Mesenchymal stem cell (in vitro differentiated cells and primary cell): Measurements from ENCODE around the gene WBP1L.

Experiments used
- DNase-seq: peaks from one replicate; pipeline ENCODE4 v3.0.0-alpha.2; 2013
- H2AFZ ChIP-seq: one replicate; pipeline ENCODE4 v1.6.1; 2013; ENCODE audit warnings: low read depth, mild to moderate bottlenecking, control low read depth, inconsistent platforms, low read length, moderate library complexity
- H2AK5ac ChIP-seq: 2 replicates; pipeline ENCODE4 v1.6.1; 2013; ENCODE audit warnings: low read length, moderate library complexity, mild to moderate bottlenecking, inconsistent platforms; ENCODE audit not compliant: severe bottlenecking
- H2BK120ac ChIP-seq: one replicate; pipeline ENCODE4 v1.6.1; 2013; ENCODE audit warnings: low read depth, mild to moderate bottlenecking, inconsistent platforms, low read length, moderate library complexity
- H2BK12ac ChIP-seq, 2 experiments: one replicate each; pipeline ENCODE4 v1.6.1; 2013; ENCODE audit warnings: inconsistent platforms in 2 of 2, low read length in 2 of 2, mild to moderate bottlenecking in 2 of 2, moderate library complexity in 2 of 2, control low read depth in 1 of 2
- H2BK15ac ChIP-seq: one replicate; pipeline ENCODE4 v1.6.1; 2013; ENCODE audit warnings: mild to moderate bottlenecking, low read depth, inconsistent platforms; ENCODE audit not compliant: poor library complexity, severe bottlenecking
- H2BK5ac ChIP-seq: 2 replicates; pipeline ENCODE4 v1.6.1; 2013; ENCODE audit warnings: low read depth, mild to moderate bottlenecking, low read length, control low read depth, inconsistent platforms; ENCODE audit not compliant: poor library complexity, severe bottlenecking
- H3K14ac ChIP-seq, 2 experiments: one replicate each; pipeline ENCODE4 v1.6.1; 2013; ENCODE audit warnings: inconsistent platforms in 2 of 2, low read length in 2 of 2, control low read depth in 1 of 2, mild to moderate bottlenecking in 1 of 2, moderate library complexity in 1 of 2
- H3K18ac ChIP-seq, 2 experiments: one replicate each; pipeline ENCODE4 v1.6.1; 2013; ENCODE audit warnings: inconsistent platforms in 2 of 2, low read length in 2 of 2, control low read depth in 1 of 2, low read depth in 1 of 2, mild to moderate bottlenecking in 1 of 2
- H3K23ac ChIP-seq, 2 experiments: one replicate each; pipeline ENCODE4 v1.6.1; 2013; ENCODE audit warnings: inconsistent platforms in 2 of 2, low read length in 2 of 2, mild to moderate bottlenecking in 2 of 2, moderate library complexity in 2 of 2, control low read depth in 1 of 2
- H3K27ac ChIP-seq: 2 replicates; pipeline ENCODE4 v1.5.1; 2013; ENCODE audit warnings: mild to moderate bottlenecking, moderate library complexity, low read length, control low read depth, inconsistent platforms; ENCODE audit not compliant: poor library complexity, severe bottlenecking
- H3K27me3 ChIP-seq, 2 experiments: 2 replicates each; pipeline versions ENCODE4 v1.6.1 to v1.7.0; 2013; ENCODE audit warnings: low read length in 2 of 2, mild to moderate bottlenecking in 2 of 2, moderate library complexity in 2 of 2, control low read depth in 1 of 2, inconsistent platforms in 1 of 2; ENCODE audit not compliant: control insufficient read depth in 1 of 2, insufficient read depth in 1 of 2
- H3K36me3 ChIP-seq, 2 experiments: 2 replicates each; pipeline versions ENCODE4 v1.6.1 to v1.7.0; 2013; ENCODE audit warnings: low read length in 2 of 2, control low read depth in 1 of 2, inconsistent platforms in 1 of 2, low read depth in 1 of 2, mild to moderate bottlenecking in 1 of 2; ENCODE audit not compliant: insufficient read depth in 2 of 2, control insufficient read depth in 1 of 2
- H3K4ac ChIP-seq, 2 experiments: one replicate each; pipeline ENCODE4 v1.6.1; 2013; ENCODE audit warnings: inconsistent platforms in 2 of 2, low read length in 2 of 2, mild to moderate bottlenecking in 2 of 2, moderate library complexity in 2 of 2, control low read depth in 1 of 2, low read depth in 1 of 2
- H3K4me1 ChIP-seq: 2 replicates; pipeline ENCODE4 v1.6.1; 2013; ENCODE audit warnings: low read depth, low read length, control low read depth; ENCODE audit not compliant: control insufficient read depth, insufficient read depth
- H3K4me2 ChIP-seq: 2 replicates; pipeline ENCODE4 v1.6.1; 2013; ENCODE audit warnings: low read length, mild to moderate bottlenecking, inconsistent platforms; ENCODE audit not compliant: poor library complexity, severe bottlenecking
- H3K4me3 ChIP-seq, 2 experiments: 2 replicates each; pipeline versions ENCODE4 v1.5.1 to v1.7.0; 2013; ENCODE audit warnings: low read length in 2 of 2, mild to moderate bottlenecking in 2 of 2, control low read depth in 1 of 2, low read depth in 1 of 2; ENCODE audit not compliant: insufficient read depth in 1 of 2
- H3K79me1 ChIP-seq: replicated peaks from 2 replicates; pipeline ENCODE4 v1.6.1; 2013; ENCODE audit warnings: mild to moderate bottlenecking, control low read depth, low read length, inconsistent platforms; ENCODE audit not compliant: poor library complexity, severe bottlenecking
- H3K9ac ChIP-seq: 2 replicates; pipeline ENCODE4 v1.7.0; 2013; ENCODE audit warnings: mild to moderate bottlenecking, low read length, moderate library complexity
- H3K9me3 ChIP-seq: 2 replicates; pipeline ENCODE4 v1.7.0; 2013; ENCODE audit warnings: mild to moderate bottlenecking, low read length; ENCODE audit not compliant: control insufficient read depth
- H4K8ac ChIP-seq: one replicate; pipeline ENCODE4 v1.6.1; 2013; ENCODE audit warnings: inconsistent platforms, mild to moderate bottlenecking, low read length, moderate library complexity
- H4K91ac ChIP-seq: one replicate; pipeline ENCODE4 v1.6.1; 2013; ENCODE audit warnings: mild to moderate bottlenecking, low read length, inconsistent platforms
- WGBS: methylation state at CpG from one replicate; pipeline ENCODE4 v1.1.7; 2013; ENCODE audit warnings: mixed read lengths; 5-methylcytosine and 5-hydroxymethylcytosine counted together

The WBP1L gene

GRCh38 chr10:102752266-102752930, 8.7 kb downstream of the WBP1L start:
- Histone ChIP-seq H2BK12ac (peak overlapping the region in 1 of 2 experiments; percentile 18), H3K27me3 (no peaks in the 10 kb centered on the region), H3K9me3 (no peaks in the 10 kb centered on the region), H3K23ac (no peak overlapping the region), H3K4me1 (peaks cover 8% of the 10 kb centered on the region), H3K4ac (no peak overlapping the region), H3K4me3 (peak overlapping the region in 1 of 2 experiments; percentile 60), H3K9ac (peak overlapping the region; percentile 81), H3K18ac (peak overlapping the region in 1 of 2 experiments; percentile 75), H4K91ac (no peak overlapping the region), H3K14ac (no peak overlapping the region), H3K27ac (no peak overlapping the region), H3K79me1 (peaks cover 15% of the 10 kb centered on the region), H3K4me2 (no peak overlapping the region), H3K36me3 (peaks cover 2 to 7% of the 10 kb centered on the region in 2 experiments), H4K8ac (no peak overlapping the region), H2BK120ac (no peak overlapping the region), H2BK15ac (no peak overlapping the region), H2AFZ (no peak overlapping the region), H2AK5ac (no peak overlapping the region), H2BK5ac (no peak overlapping the region)
- WGBS = 92% methylated on average over 6 of the region's 9 CpGs
- peak; percentile 87 for DNase-seq

- H2AK5ac ChIP-seq = peak overlapping the region; percentile 78
- peak overlapping the region; percentile 66 for H4K8ac ChIP-seq
- 78% methylated on average over 3 of the region's 4 CpGs for WGBS
- peak overlapping the region in 1 of 2 experiments; percentile 89 for H3K14ac ChIP-seq
- H3K36me3 ChIP-seq = peaks cover 2 to 5% of the 10 kb centered on the region in 2 experiments
- H2BK12ac ChIP-seq = peak overlapping the region; percentile 53 to 70
- peak overlapping the region; percentile 81 for H3K9ac ChIP-seq
- H3K4me1 ChIP-seq = peaks cover 8% of the 10 kb centered on the region
- peak overlapping the region in 1 of 2 experiments; percentile 60 for H3K4me3 ChIP-seq
- no peak overlapping the region for H2BK120ac ChIP-seq
- peak overlapping the region; percentile 22 to 80 for H3K4ac ChIP-seq
- peak overlapping the region; percentile 64 for H4K91ac ChIP-seq
- no peak overlapping the region for H3K23ac ChIP-seq
- peak overlapping the region; percentile 46 for H3K27ac ChIP-seq
- peak overlapping the region; percentile 44 for H2BK15ac ChIP-seq
- peak overlapping the region; percentile 33 for H3K4me2 ChIP-seq
- no peaks in the 10 kb centered on the region for H3K27me3 ChIP-seq
- peak; percentile 91 for DNase-seq
- no peak overlapping the region for H2BK5ac ChIP-seq
- peaks cover 14% of the 10 kb centered on the region for H3K79me1 ChIP-seq
- H2AFZ ChIP-seq = no peak overlapping the region
- H3K18ac ChIP-seq = peak overlapping the region; percentile 75 to 76
- no peaks in the 10 kb centered on the region for H3K9me3 ChIP-seq
Measured at GRCh38 chr10:102752934-102753664, 9.4 kb downstream of the WBP1L start.

GRCh38 chr10:102753718-102754117, 10.0 kb downstream of the WBP1L start:
- Histone ChIP-seq H3K4ac (no peak overlapping the region), H2AFZ (no peak overlapping the region), H2BK15ac (no peak overlapping the region), H3K4me1 (peaks cover 10% of the 10 kb centered on the region), H2AK5ac (no peak overlapping the region), H3K79me1 (peaks cover 11% of the 10 kb centered on the region), H4K8ac (no peak overlapping the region), H2BK5ac (no peak overlapping the region), H2BK12ac (no peak overlapping the region), H3K9me3 (no peaks in the 10 kb centered on the region), H2BK120ac (no peak overlapping the region), H3K14ac (no peak overlapping the region), H3K4me3 (peak overlapping the region in 1 of 2 experiments; percentile 60), H3K23ac (no peak overlapping the region), H4K91ac (no peak overlapping the region), H3K9ac (peak overlapping the region; percentile 81), H3K36me3 (peaks cover 0 to 5% of the 10 kb centered on the region in 2 experiments), H3K27me3 (no peaks in the 10 kb centered on the region), H3K4me2 (no peak overlapping the region), H3K27ac (peak overlapping the region; percentile 46), H3K18ac (no peak overlapping the region)
- DNase-seq = no peak
- WGBS = 92% methylated on average over 1 of the region's 1 CpG

GRCh38 chr10:102757323-102757722, 13.6 kb downstream of the WBP1L start:
- H3K36me3 ChIP-seq = peaks cover 0 to 5% of the 10 kb centered on the region in 2 experiments
- peak overlapping the region in 1 of 2 experiments; percentile 48 for H3K14ac ChIP-seq
- H3K4me2 ChIP-seq = no peak overlapping the region
- H3K27me3 ChIP-seq = no peaks in the 10 kb centered on the region
- H2BK120ac ChIP-seq = no peak overlapping the region
- no peak overlapping the region for H3K4me3 ChIP-seq
- no peak overlapping the region for H2BK5ac ChIP-seq
- no peak overlapping the region for H2AFZ ChIP-seq
- H3K23ac ChIP-seq = no peak overlapping the region
- H2BK15ac ChIP-seq = no peak overlapping the region
- peaks cover 17% of the 10 kb centered on the region for H3K79me1 ChIP-seq
- 96% methylated on average over 6 of the region's 6 CpGs for WGBS
- H3K9me3 ChIP-seq = no peaks in the 10 kb centered on the region
- H3K18ac ChIP-seq = peak overlapping the region in 1 of 2 experiments; percentile 70
- no peak overlapping the region for H4K91ac ChIP-seq
- H2BK12ac ChIP-seq = peak overlapping the region in 1 of 2 experiments; percentile 88
- peak overlapping the region in 1 of 2 experiments; percentile 49 for H3K4ac ChIP-seq
- no peak overlapping the region for H3K9ac ChIP-seq
- no peak overlapping the region for H4K8ac ChIP-seq
- no peak for DNase-seq
- peaks cover 9% of the 10 kb centered on the region for H3K4me1 ChIP-seq
- H3K27ac ChIP-seq = no peak overlapping the region
- H2AK5ac ChIP-seq = no peak overlapping the region
